ENCODE results near the gene CAPN3.
A peak's percentile ranks its signal among the peaks of the same experiment; 100 is the strongest.

The CAPN3 gene

GRCh38 chr15:42395838-42396237, 36.5 kb downstream of the CAPN3 start:
- Mint-ChIP-seq H3K4me3 (no peak overlapping the region), H3K9me3 (no peaks in the 10 kb centered on the region), H3K27ac (no peak overlapping the region), H3K36me3 (ENCODE audit: low read depth) (no peaks in the 10 kb centered on the region), H3K27me3 (no peaks in the 10 kb centered on the region), H3K4me1 (no peaks in the 10 kb centered on the region)
- ATAC-seq (no peak), DNase-seq (no peak)

GRCh38 chr15:42401544-42402454, 42.5 kb downstream of the CAPN3 start:
- Mint-ChIP-seq H3K36me3 (ENCODE audit: low read depth) (no peaks in the 10 kb centered on the region), H3K27me3 (no peaks in the 10 kb centered on the region), H3K4me3 (no peak overlapping the region), H3K27ac (no peak overlapping the region), H3K9me3 (no peaks in the 10 kb centered on the region), H3K4me1 (no peaks in the 10 kb centered on the region)
- DNase-seq = no peak
- ATAC-seq = peak; percentile 55

GRCh38 chr15:42402455-42403205, 43.3 kb downstream of the CAPN3 start:
- Mint-ChIP-seq H3K27me3 (no peaks in the 10 kb centered on the region), H3K4me3 (no peak overlapping the region), H3K4me1 (no peaks in the 10 kb centered on the region), H3K36me3 (ENCODE audit: low read depth) (no peaks in the 10 kb centered on the region), H3K9me3 (no peaks in the 10 kb centered on the region), H3K27ac (no peak overlapping the region)
- ATAC-seq (no peak), DNase-seq (no peak)

- no peaks in the 10 kb centered on the region for H3K36me3 Mint-ChIP-seq (ENCODE audit: low read depth)
- DNase-seq (no peak), ATAC-seq (no peak)
- no peaks in the 10 kb centered on the region for H3K27me3 Mint-ChIP-seq
- H3K4me3 Mint-ChIP-seq = no peak overlapping the region
- H3K9me3 Mint-ChIP-seq = no peaks in the 10 kb centered on the region
- H3K4me1 Mint-ChIP-seq = no peaks in the 10 kb centered on the region
- H3K27ac Mint-ChIP-seq = no peak overlapping the region
These were observed 44.1 kb downstream of the CAPN3 start for GRCh38 chr15:42403389-42403788.

- no peak overlapping the region for H3K27ac Mint-ChIP-seq
These were observed 45.3 kb downstream of the CAPN3 start for GRCh38 chr15:42404461-42405235.

GRCh38 chr15:42405863-42406482, 46.7 kb downstream of the CAPN3 start:
- Mint-ChIP-seq H3K27ac (no peak overlapping the region), H3K4me3 (no peak overlapping the region), H3K27me3 (no peaks in the 10 kb centered on the region), H3K9me3 (no peaks in the 10 kb centered on the region), H3K36me3 (ENCODE audit: low read depth) (peaks cover under 1% of the 10 kb centered on the region), H3K4me1 (no peaks in the 10 kb centered on the region)
- ATAC-seq = no peak
- DNase-seq = no peak

More at GRCh38 chr15:42404461-42405235, 45.3 kb downstream of the CAPN3 start:
- no peak for DNase-seq
- H3K27me3 Mint-ChIP-seq = no peaks in the 10 kb centered on the region
- H3K4me3 Mint-ChIP-seq = no peak overlapping the region
- H3K4me1 Mint-ChIP-seq = no peaks in the 10 kb centered on the region
- ATAC-seq = no peak
- H3K36me3 Mint-ChIP-seq (ENCODE audit: low read depth) = no peaks in the 10 kb centered on the region
- H3K9me3 Mint-ChIP-seq = no peaks in the 10 kb centered on the region

- ATAC-seq = no peak
- no peak for DNase-seq
- Mint-ChIP-seq H3K4me1 (no peaks in the 10 kb centered on the region), H3K36me3 (ENCODE audit: low read depth) (peaks cover 4% of the 10 kb centered on the region), H3K27me3 (no peaks in the 10 kb centered on the region), H3K9me3 (no peaks in the 10 kb centered on the region), H3K27ac (no peak overlapping the region), H3K4me3 (no peak overlapping the region)
These were observed 48.9 kb downstream of the CAPN3 start for GRCh38 chr15:42408178-42408577.

GRCh38 chr15:42409011-42409410, 49.7 kb downstream of the CAPN3 start:
- H3K4me3 Mint-ChIP-seq = no peak overlapping the region
- no peak overlapping the region for H3K27ac Mint-ChIP-seq
- no peak for ATAC-seq
- no peak for DNase-seq
- no peaks in the 10 kb centered on the region for H3K9me3 Mint-ChIP-seq
- no peaks in the 10 kb centered on the region for H3K27me3 Mint-ChIP-seq
- peaks cover 6% of the 10 kb centered on the region for H3K36me3 Mint-ChIP-seq (ENCODE audit: low read depth)
- no peaks in the 10 kb centered on the region for H3K4me1 Mint-ChIP-seq

- no peaks in the 10 kb centered on the region for H3K27me3 Mint-ChIP-seq
- no peak overlapping the region for H3K4me3 Mint-ChIP-seq
- no peak for ATAC-seq
- H3K9me3 Mint-ChIP-seq = no peaks in the 10 kb centered on the region
- peaks cover 8% of the 10 kb centered on the region for H3K36me3 Mint-ChIP-seq (ENCODE audit: low read depth)
- H3K27ac Mint-ChIP-seq = no peak overlapping the region
- no peak for DNase-seq
- H3K4me1 Mint-ChIP-seq = no peaks in the 10 kb centered on the region
These were observed 52.6 kb downstream of the CAPN3 start for GRCh38 chr15:42411884-42412283.

- Mint-ChIP-seq H3K4me3 (no peak overlapping the region), H3K9me3 (no peaks in the 10 kb centered on the region), H3K36me3 (ENCODE audit: low read depth) (peaks cover 15% of the 10 kb centered on the region), H3K4me1 (no peaks in the 10 kb centered on the region), H3K27me3 (no peaks in the 10 kb centered on the region), H3K27ac (peak overlapping the region; percentile 36)
- no peak for DNase-seq
- ATAC-seq = no peak
These were observed 54.6 kb downstream of the CAPN3 start for GRCh38 chr15:42413920-42414319.

GRCh38 chr15:42419369-42419768, 60.1 kb downstream of the CAPN3 start:
- DNase-seq (no peak), ATAC-seq (no peak)
- H3K27ac Mint-ChIP-seq = no peak overlapping the region
- no peak overlapping the region for H3K4me3 Mint-ChIP-seq
- H3K27me3 Mint-ChIP-seq = no peaks in the 10 kb centered on the region
- peaks cover 29% of the 10 kb centered on the region for H3K36me3 Mint-ChIP-seq (ENCODE audit: low read depth)
- H3K4me1 Mint-ChIP-seq = no peaks in the 10 kb centered on the region
- H3K9me3 Mint-ChIP-seq = no peaks in the 10 kb centered on the region

GRCh38 chr15:42421376-42421775, 62.1 kb downstream of the CAPN3 start:
- H3K4me3 Mint-ChIP-seq = no peak overlapping the region
- no peaks in the 10 kb centered on the region for H3K4me1 Mint-ChIP-seq
- H3K27me3 Mint-ChIP-seq = no peaks in the 10 kb centered on the region
- H3K27ac Mint-ChIP-seq = no peak overlapping the region
- no peaks in the 10 kb centered on the region for H3K9me3 Mint-ChIP-seq
- H3K36me3 Mint-ChIP-seq (ENCODE audit: low read depth) = peaks cover 41% of the 10 kb centered on the region
- ATAC-seq (no peak), DNase-seq (no peak)

- H3K27ac Mint-ChIP-seq = peak overlapping the region; percentile 77
- ATAC-seq (peak; percentile 80), DNase-seq (no peak)
- H3K9me3 Mint-ChIP-seq = no peaks in the 10 kb centered on the region
- H3K36me3 Mint-ChIP-seq (ENCODE audit: low read depth) = peaks cover 49% of the 10 kb centered on the region
- H3K4me1 Mint-ChIP-seq = peaks cover 14% of the 10 kb centered on the region
- no peaks in the 10 kb centered on the region for H3K27me3 Mint-ChIP-seq
- H3K4me3 Mint-ChIP-seq = peak overlapping the region; percentile 21
These were observed 68.3 kb downstream of the CAPN3 start for GRCh38 chr15:42427429-42428223.

Data from activated naive CD8-positive, alpha-beta T cell treated with anti-CD3 and anti-CD28 coated beads, Interleukin-2, amount 50 U/mL, for 24 hours (primary cell).